IMR-90 (cell line): Measurements from ENCODE around the gene PPM1H. TPM values are rescaled to one million over a fixed set of nuclear protein-coding genes. Genes with fewer than 3 reads are reported as not detected.

ENCODE experiments used
- ATAC-seq: fragments of 200-7000 bp; cut with Tn5 transposase; 2 replicates; pipeline ENCODE4 v1.9.1; 2020; ENCODE audit warnings: low read depth, mild to moderate bottlenecking, moderate library complexity
- BruUV-seq: library from RNA; stranded (reverse); fragments of 400-500 nt; replicated peaks from 2 replicates; lab custom pipeline; 2021; lab: Mats Ljungman, UMichigan
- CTCF ChIA-PET: fragments of 300-600 bp; formaldehyde crosslinking; extraction: SDS; loops from one replicate; lab custom pipeline; 2021; ENCODE audit warnings: antibody characterized with exemption; lab: Yijun Ruan, JAX
- POLR2A ChIA-PET: fragments of 300-600 bp; sonication (Branson Sonifier 250); formaldehyde crosslinking; loops from one replicate; lab custom pipeline; 2022; ENCODE audit warnings: antibody characterized with exemption; ENCODE audit not compliant: unreplicated experiment; lab: Charles Lee
- DNase-seq: peaks from one replicate; pipeline ENCODE4 v3.0.0; 2013
- H2AFZ ChIP-seq: replicated peaks from 2 replicates; pipeline ENCODE3; 2013; ENCODE audit warnings: low read length, mild to moderate bottlenecking; ENCODE audit not compliant: poor library complexity
- H2AK5ac ChIP-seq: 2 replicates; pipeline ENCODE4 v1.6.1; 2013; ENCODE audit warnings: low read depth, low read length, inconsistent platforms
- H2AK9ac ChIP-seq: replicated peaks from 2 replicates; pipeline ENCODE3; 2013; ENCODE audit warnings: mild to moderate bottlenecking, low read depth, low read length, moderate library complexity; ENCODE audit not compliant: poor library complexity
- H2BK120ac ChIP-seq: 2 replicates; pipeline ENCODE4 v1.6.1; 2013; ENCODE audit warnings: low read depth, low read length, inconsistent platforms
- H2BK15ac ChIP-seq: 3 replicates; pipeline ENCODE4 v1.6.1; 2013; ENCODE audit warnings: low read depth, low read length, inconsistent platforms
- H2BK20ac ChIP-seq: 2 replicates; pipeline ENCODE4 v1.6.1; 2013; ENCODE audit warnings: low read depth, mild to moderate bottlenecking, inconsistent platforms, low read length, moderate library complexity
- H2BK5ac ChIP-seq: 2 replicates; pipeline ENCODE4 v1.6.1; 2013; ENCODE audit warnings: mild to moderate bottlenecking, low read depth, low read length, inconsistent platforms; ENCODE audit not compliant: poor library complexity, severe bottlenecking
- H3K14ac ChIP-seq: replicated peaks from 2 replicates; pipeline ENCODE4 v1.6.1; 2013; ENCODE audit warnings: low read depth, low read length, inconsistent platforms
- H3K18ac ChIP-seq: 2 replicates; pipeline ENCODE4 v1.6.1; 2013; ENCODE audit warnings: low read depth, low read length, control low read depth
- H3K23ac ChIP-seq: 2 replicates; pipeline ENCODE4 v1.6.1; 2013; ENCODE audit warnings: low read depth, low read length, inconsistent platforms
- H3K27ac ChIP-seq: 2 replicates; pipeline ENCODE4 v1.5.1; 2013; ENCODE audit warnings: mild to moderate bottlenecking, control low read depth, low read length; ENCODE audit not compliant: insufficient read depth
- H3K27me3 ChIP-seq: 2 replicates; pipeline ENCODE4 v1.6.1; 2013; ENCODE audit warnings: low read length; ENCODE audit not compliant: control insufficient read depth, insufficient read depth
- H3K36me3 ChIP-seq: 2 replicates; pipeline ENCODE4 v1.6.1; 2013; ENCODE audit warnings: low read length, mixed read lengths; ENCODE audit not compliant: control insufficient read depth, insufficient read depth
- H3K4ac ChIP-seq: 2 replicates; pipeline ENCODE4 v1.6.1; 2013; ENCODE audit warnings: low read depth, low read length, inconsistent platforms
- H3K4me1 ChIP-seq: 2 replicates; pipeline ENCODE4 v1.6.1; 2013; ENCODE audit warnings: low read length, mixed read lengths; ENCODE audit not compliant: control insufficient read depth, insufficient read depth
- H3K4me2 ChIP-seq: 2 replicates; pipeline ENCODE4 v1.6.1; 2013; ENCODE audit warnings: low read depth, mild to moderate bottlenecking, control low read depth, low read length, moderate library complexity
- H3K4me3 ChIP-seq: 2 replicates; pipeline ENCODE4 v1.5.1; 2013; ENCODE audit warnings: low read depth, mild to moderate bottlenecking, control low read depth, low read length, moderate library complexity; ENCODE audit not compliant: insufficient read depth
- H3K56ac ChIP-seq: 2 replicates; pipeline ENCODE4 v1.6.1; 2013; ENCODE audit warnings: low read length, inconsistent platforms; ENCODE audit not compliant: insufficient read depth; ENCODE audit errors: extremely low read depth
- H3K79me1 ChIP-seq, 2 experiments: 2 replicates each; pipeline ENCODE4 v1.6.1; 2013; ENCODE audit warnings: low read length in 2 of 2, inconsistent platforms in 1 of 2, low read depth in 1 of 2
- H3K9ac ChIP-seq: 2 replicates; pipeline ENCODE4 v1.6.1; 2013; ENCODE audit warnings: low read depth, low read length, control low read depth
- H3K9me1 ChIP-seq: 2 replicates; pipeline ENCODE4 v1.6.1; 2013; ENCODE audit warnings: low read length, inconsistent platforms; ENCODE audit not compliant: insufficient read depth
- H3K9me3 ChIP-seq: 2 replicates; pipeline ENCODE4 v1.6.1; 2013; ENCODE audit warnings: low read length; ENCODE audit not compliant: control insufficient read depth, insufficient read depth
- H4K20me1 ChIP-seq: 2 replicates; pipeline ENCODE4 v1.6.1; 2013; ENCODE audit warnings: low read length, inconsistent platforms; ENCODE audit not compliant: insufficient read depth
- H4K5ac ChIP-seq: 2 replicates; pipeline ENCODE4 v1.6.1; 2013; ENCODE audit warnings: mild to moderate bottlenecking, low read depth, low read length, control low read depth
- H4K8ac ChIP-seq, 2 experiments: 2 replicates each; pipeline ENCODE4 v1.6.1; 2013; ENCODE audit warnings: low read depth in 2 of 2, low read length in 2 of 2, control low read depth in 1 of 2, inconsistent platforms in 1 of 2
- H4K91ac ChIP-seq: 2 replicates; pipeline ENCODE4 v1.6.1; 2013; ENCODE audit warnings: low read depth, low read length, inconsistent platforms; ENCODE audit not compliant: insufficient read depth
- BHLHE40 ChIP-seq: fragments of 150-350 bp; IDR thresholded peaks from 2 replicates; pipeline ENCODE4 v1.6.1; 2016; ENCODE audit warnings: mild to moderate bottlenecking, low read depth, low read length
- CEBPB ChIP-seq: IDR thresholded peaks from 2 replicates; pipeline ENCODE4 v1.6.1; 2012; ENCODE audit warnings: low read depth, low read length, improper control_type of control experiment
- CHD1 ChIP-seq: IDR thresholded peaks from 2 replicates; pipeline ENCODE4 v1.6.1; 2012; ENCODE audit warnings: low read depth, low read length, improper control_type of control experiment
- CTCF ChIP-seq: conservative IDR thresholded peaks from 2 replicates; pipeline ENCODE4 v1.5.1; 2012; ENCODE audit warnings: mild to moderate bottlenecking, low read depth, low read length, improper control_type of control experiment
- ELK1 ChIP-seq: fragments of 150-350 bp; IDR thresholded peaks from 2 replicates; pipeline ENCODE4 v1.6.1; 2016; ENCODE audit warnings: low read depth, mild to moderate bottlenecking, low read length, moderate library complexity, borderline replicate concordance
- FOS ChIP-seq: fragments of 150-350 bp; IDR thresholded peaks from 2 replicates; pipeline ENCODE4 v1.6.1; 2016; ENCODE audit warnings: low read depth, low read length
- MAFK ChIP-seq: IDR thresholded peaks from 2 replicates; pipeline ENCODE4 v1.6.1; 2012; ENCODE audit warnings: low read depth, low read length, improper control_type of control experiment
- MAZ ChIP-seq: IDR thresholded peaks from 2 replicates; pipeline ENCODE4 v1.6.1; 2012; ENCODE audit warnings: low read depth, mild to moderate bottlenecking, low read length, improper control_type of control experiment, moderate library complexity, borderline replicate concordance
- MXI1 ChIP-seq: IDR thresholded peaks from 2 replicates; pipeline ENCODE4 v1.6.1; 2012; ENCODE audit warnings: low read depth, mild to moderate bottlenecking, low read length, moderate library complexity, borderline replicate concordance
- NFE2L2 ChIP-seq: fragments of 150-350 bp; IDR thresholded peaks from 2 replicates; pipeline ENCODE4 v1.6.1; 2016; ENCODE audit warnings: low read depth, mild to moderate bottlenecking, low read length
- POLR2A ChIP-seq: IDR thresholded peaks from 2 replicates; pipeline ENCODE4 v1.6.1; 2012; ENCODE audit warnings: mild to moderate bottlenecking, low read depth, low read length
- RAD21 ChIP-seq: IDR thresholded peaks from 2 replicates; pipeline ENCODE4 v1.6.1; 2012; ENCODE audit warnings: low read length, improper control_type of control experiment
- RCOR1 ChIP-seq: IDR thresholded peaks from 2 replicates; pipeline ENCODE4 v1.6.1; 2012; ENCODE audit warnings: mild to moderate bottlenecking, low read length, improper control_type of control experiment; ENCODE audit not compliant: insufficient replicate concordance
- RFX5 ChIP-seq: IDR thresholded peaks from 2 replicates; pipeline ENCODE4 v1.8.0; 2012; ENCODE audit warnings: low read depth, mild to moderate bottlenecking, low read length, moderate library complexity
- SMC3 ChIP-seq: fragments of 150-350 bp; IDR thresholded peaks from 2 replicates; pipeline ENCODE4 v1.6.1; 2016; ENCODE audit warnings: low read depth, mild to moderate bottlenecking, antibody characterized with exemption, low read length, moderate library complexity
- USF2 ChIP-seq: fragments of 150-350 bp; IDR thresholded peaks from 2 replicates; pipeline ENCODE4 v1.6.1; 2017; ENCODE audit warnings: mild to moderate bottlenecking, antibody characterized with exemption, low read length, low read depth
- WGBS, 2 experiments: methylation state at CpG; one replicate each; pipeline versions ENCODE4 v1.1.5 to v1.1.7; 2013; ENCODE audit warnings: missing lambda C conversion rate in 2 of 2; ENCODE audit not compliant: insufficient read length in 1 of 2; ENCODE audit errors: extremely low coverage in 2 of 2; 5-methylcytosine and 5-hydroxymethylcytosine counted together
- dilution Hi-C: fragments of 300-500 bp; cut with HindIII; formaldehyde crosslinking; loops from one replicate; pipeline ENCODE4 v1.14.3; 2018; ENCODE audit warnings: low sequenced_read_pairs; ENCODE audit not compliant: unreplicated experiment
- in situ Hi-C: fragments of 300-500 bp; cut with MboI; formaldehyde crosslinking; loops from 3 replicates; pipeline ENCODE4 v1.14.3; 2019; ENCODE audit warnings: low sequenced_read_pairs, inconsistent platforms, mixed read lengths
- intact Hi-C: fragments of 100-400 bp; cut with micrococcal nuclease; formaldehyde crosslinking; loops from 2 replicates; pipeline ENCODE4 v1.10.0; 2022
- polyA plus RNA-seq, 3 experiments: library from polyadenylated mRNA; depleted of rRNA; stranded (reverse); fragments of >200 nt; gene quantifications; 2 replicates each; pipeline ENCODE4 v1.2.3, GENCODE V29; 2012; ENCODE audit warnings: low replicate concordance in 1 of 3
- total RNA-seq: library from RNA; depleted of rRNA; stranded (reverse); fragments of >200 nt; gene quantifications from 2 replicates; pipeline ENCODE4 v1.2.3, GENCODE V29; 2012

Gene PPM1H
- total and polyA plus RNA-seq, 2 of the 4 experiments (the other 2 are of a cell fraction): 0.14 to 0.18 TPM

- no peak overlapping the region for H2BK15ac ChIP-seq
- H2AK5ac ChIP-seq: no peak overlapping the region
- dilution Hi-C loops: no loop called here
- no TSS peak for BruUV-seq
- H3K79me1 ChIP-seq: no peaks in the 10 kb centered on the region
- CTCF ChIA-PET: no interaction called here
- no peak overlapping the region for H3K4ac ChIP-seq
- H4K5ac ChIP-seq: no peak overlapping the region
- POLR2A ChIA-PET: no interaction called here
- no peak overlapping the region for H2BK20ac ChIP-seq
- H3K18ac ChIP-seq: no peak overlapping the region
- H2AK9ac ChIP-seq: no peak overlapping the region
- H3K9me1 ChIP-seq: no peaks in the 10 kb centered on the region; the same call in none of the 2 replicates
- intact Hi-C loops: no loop called here
- no peak overlapping the region for H4K91ac ChIP-seq
- no peak overlapping the region for H3K27ac ChIP-seq
- H2BK5ac ChIP-seq: no peak overlapping the region
- ATAC-seq: no peak
- no peak overlapping the region for H2AFZ ChIP-seq
- no CpG with 5 or more reads among the region's 1 CpG for WGBS, 2 experiments
- H3K4me2 ChIP-seq: no peak overlapping the region
- no peaks in the 10 kb centered on the region for H3K36me3 ChIP-seq
- H3K4me1 ChIP-seq: peaks cover 16% of the 10 kb centered on the region
- H2BK120ac ChIP-seq: no peak overlapping the region
- H4K8ac ChIP-seq: no peak overlapping the region
- no peak overlapping the region for H3K56ac ChIP-seq
- H4K20me1 ChIP-seq: no peaks in the 10 kb centered on the region
- no peaks in the 10 kb centered on the region; the same call in none of the 2 replicates for H3K27me3 ChIP-seq
- H3K14ac ChIP-seq: no peak overlapping the region
- DNase-seq: no peak
- no peak overlapping the region for H3K9ac ChIP-seq
- no peak overlapping the region for H3K4me3 ChIP-seq
- H3K9me3 ChIP-seq: no peaks in the 10 kb centered on the region
- TF ChIP-seq FOS (no peak), RAD21 (no peak), MXI1 (no peak), CHD1 (no peak), NFE2L2 (no peak), USF2 (no peak), ELK1 (no peak), POLR2A (no peak), BHLHE40 (no peak), CEBPB (no peak), SMC3 (no peak), RCOR1 (no peak), MAZ (no peak), RFX5 (no peak), MAFK (no peak), CTCF (no peak)
- in situ Hi-C loops: no loop called here
- no peak overlapping the region for H3K23ac ChIP-seq
Observed at GRCh38 chr12:62859321-62859737, 75.6 kb downstream of the PPM1H start.
